Panc1 (cell line): ENCODE results near the gene UCK1. TPM values are rescaled to one million over a fixed set of nuclear protein-coding genes. Genes with fewer than 3 reads are reported as not detected.

Experiments used
- ATAC-seq: fragments of 200-7000 bp; cut with Tn5 transposase; 2 replicates; pipeline ENCODE4 v1.9.1; 2020; ENCODE audit warnings: mild to moderate bottlenecking, moderate library complexity
- BruUV-seq: library from RNA; stranded (reverse); fragments of 400-500 nt; replicated peaks from 2 replicates; lab custom pipeline; 2021; lab: Mats Ljungman, UMichigan
- CTCF ChIA-PET: fragments of 300-600 bp; sonication (Branson Sonifier 250); formaldehyde crosslinking; loops from one replicate; lab custom pipeline; 2022; ENCODE audit warnings: antibody characterized with exemption; lab: Charles Lee
- POLR2A ChIA-PET: fragments of 300-600 bp; sonication (Branson Sonifier 250); formaldehyde crosslinking; loops from one replicate; lab custom pipeline; 2022; ENCODE audit warnings: antibody characterized with exemption; lab: Charles Lee
- DNase-seq: peaks from one replicate; pipeline ENCODE4 v3.0.0-alpha.2; 2010; ENCODE audit warnings: low read depth, low spot score
- H3K27ac ChIP-seq: 2 replicates; pipeline ENCODE4 v1.5.1; 2011; ENCODE audit warnings: mild to moderate bottlenecking, low read length, inconsistent platforms
- H3K27me3 ChIP-seq: fragments of 200-500 bp; sonication (Bioruptor generic); 2 replicates; pipeline ENCODE4 v1.6.0; 2014; ENCODE audit warnings: low read length, inconsistent platforms; ENCODE audit not compliant: control insufficient read depth, insufficient read depth
- H3K36me3 ChIP-seq: fragments of 200-500 bp; sonication (Bioruptor generic); 2 replicates; pipeline ENCODE4 v1.5.1; 2014; ENCODE audit warnings: inconsistent platforms, mild to moderate bottlenecking, low read length, moderate library complexity; ENCODE audit not compliant: control insufficient read depth, insufficient read depth
- H3K4me1 ChIP-seq: 2 replicates; pipeline ENCODE4 v1.5.1; 2011; ENCODE audit warnings: inconsistent platforms, mild to moderate bottlenecking, low read length, moderate library complexity; ENCODE audit not compliant: control insufficient read depth, insufficient read depth
- H3K4me3 ChIP-seq, 2 experiments: 2 replicates each; pipeline ENCODE4 v1.5.1; 2011 to 2012; ENCODE audit warnings: low read depth in 2 of 2, low read length in 2 of 2, mild to moderate bottlenecking in 2 of 2, inconsistent platforms in 1 of 2, moderate library complexity in 1 of 2
- H3K9me3 ChIP-seq: fragments of 200-500 bp; sonication (Bioruptor generic); 2 replicates; pipeline ENCODE4 v1.5.1; 2014; ENCODE audit warnings: low read depth, mild to moderate bottlenecking, inconsistent platforms, low read length, moderate library complexity; ENCODE audit not compliant: control insufficient read depth, insufficient read depth
- CTCF ChIP-seq: fragments of 450-650 bp; IDR thresholded peaks from 2 replicates; pipeline ENCODE4 v1.5.1; 2017; ENCODE audit warnings: mild to moderate bottlenecking
- POLR2AphosphoS5 ChIP-seq: IDR thresholded peaks from 2 replicates; pipeline ENCODE4 v1.6.1; 2012; ENCODE audit warnings: mild to moderate bottlenecking, low read depth, low read length, moderate library complexity
- SIN3A ChIP-seq: IDR thresholded peaks from 2 replicates; pipeline ENCODE4 v1.6.1; 2012; ENCODE audit warnings: low read depth, mild to moderate bottlenecking, low read length, moderate library complexity, borderline replicate concordance; ENCODE audit not compliant: insufficient read depth
- TCF7L2 ChIP-seq: IDR thresholded peaks from 2 replicates; pipeline ENCODE4 v1.6.1; 2011; ENCODE audit warnings: mild to moderate bottlenecking, low read depth, low read length, inconsistent platforms
- in situ Hi-C: cut with HindIII; loops from 2 replicates; pipeline ENCODE4 v1.10.0; 2016; ENCODE audit warnings: low sequenced_read_pairs, low pct_unique_long_range_greater_than_20kb
- intact Hi-C: fragments of 100-400 bp; cut with micrococcal nuclease; formaldehyde crosslinking; loops from one replicate; pipeline ENCODE4 v1.10.0; 2022; ENCODE audit not compliant: unreplicated experiment
- total RNA-seq: library from RNA; stranded (reverse); gene quantifications from one replicate; pipeline ENCODE4 v1.2.1, GENCODE V29; 2021; ENCODE audit not compliant: unreplicated experiment
- TF ChIP-seq, protein P1 (sequence below), 2 experiments: IDR thresholded peaks; 2 replicates each; pipeline ENCODE4 v1.6.1; 2011 to 2012; ENCODE audit warnings: low read depth in 2 of 2, control low read depth in 1 of 2, low read length in 1 of 2, mild to moderate bottlenecking in 1 of 2, moderate library complexity in 1 of 2; ENCODE audit not compliant: insufficient read depth in 1 of 2

The UCK1 gene
- total RNA-seq, 1 experiment from 2014 or later, result 30.2 TPM

- no peak for ATAC-seq
- H3K36me3 ChIP-seq, result no peaks in the 10 kb centered on the region
- no peak overlapping the region for H3K4me3 ChIP-seq
- H3K27me3 ChIP-seq, result no peaks in the 10 kb centered on the region
- TF ChIP-seq, protein P1, sequence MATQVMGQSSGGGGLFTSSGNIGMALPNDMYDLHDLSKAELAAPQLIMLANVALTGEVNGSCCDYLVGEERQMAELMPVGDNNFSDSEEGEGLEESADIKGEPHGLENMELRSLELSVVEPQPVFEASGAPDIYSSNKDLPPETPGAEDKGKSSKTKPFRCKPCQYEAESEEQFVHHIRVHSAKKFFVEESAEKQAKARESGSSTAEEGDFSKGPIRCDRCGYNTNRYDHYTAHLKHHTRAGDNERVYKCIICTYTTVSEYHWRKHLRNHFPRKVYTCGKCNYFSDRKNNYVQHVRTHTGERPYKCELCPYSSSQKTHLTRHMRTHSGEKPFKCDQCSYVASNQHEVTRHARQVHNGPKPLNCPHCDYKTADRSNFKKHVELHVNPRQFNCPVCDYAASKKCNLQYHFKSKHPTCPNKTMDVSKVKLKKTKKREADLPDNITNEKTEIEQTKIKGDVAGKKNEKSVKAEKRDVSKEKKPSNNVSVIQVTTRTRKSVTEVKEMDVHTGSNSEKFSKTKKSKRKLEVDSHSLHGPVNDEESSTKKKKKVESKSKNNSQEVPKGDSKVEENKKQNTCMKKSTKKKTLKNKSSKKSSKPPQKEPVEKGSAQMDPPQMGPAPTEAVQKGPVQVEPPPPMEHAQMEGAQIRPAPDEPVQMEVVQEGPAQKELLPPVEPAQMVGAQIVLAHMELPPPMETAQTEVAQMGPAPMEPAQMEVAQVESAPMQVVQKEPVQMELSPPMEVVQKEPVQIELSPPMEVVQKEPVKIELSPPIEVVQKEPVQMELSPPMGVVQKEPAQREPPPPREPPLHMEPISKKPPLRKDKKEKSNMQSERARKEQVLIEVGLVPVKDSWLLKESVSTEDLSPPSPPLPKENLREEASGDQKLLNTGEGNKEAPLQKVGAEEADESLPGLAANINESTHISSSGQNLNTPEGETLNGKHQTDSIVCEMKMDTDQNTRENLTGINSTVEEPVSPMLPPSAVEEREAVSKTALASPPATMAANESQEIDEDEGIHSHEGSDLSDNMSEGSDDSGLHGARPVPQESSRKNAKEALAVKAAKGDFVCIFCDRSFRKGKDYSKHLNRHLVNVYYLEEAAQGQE (IDR thresholded peaks at IDR 0.05; ENCODE audit: insufficient read depth in 1 of 2, low read depth in 2 of 2, low read length in 1 of 2), result no peak
- TF ChIP-seq SIN3A (no peak), POLR2AphosphoS5 (no peak), CTCF (no peak), TCF7L2 (no peak)
- H3K4me1 ChIP-seq, result 0 out of 2 replicates have a peak, but pooled peaks cover 5% of the 10 kb centered on the region
- ChIA-PET CTCF (no interaction called here), POLR2A (no interaction called here)
- H3K9me3 ChIP-seq, result no peaks in the 10 kb centered on the region
- DNase-seq, result no peak
- intact Hi-C loops (no loop called here), in situ Hi-C loops (no loop called here)
- no TSS peak for BruUV-seq
- no peak overlapping the region for H3K27ac ChIP-seq
These were observed 2.9 kb downstream of the UCK1 start for GRCh38 chr9:131528186-131528585.

GRCh38 chr9:131525643-131526565, 5.2 kb downstream of the UCK1 start:
- ChIA-PET CTCF (interaction anchor here (0.6 kb wide), 2 partner anchors 230 to 728 kb away, joined by 5 read pairs; no protein-coding TSS in a partner anchor), POLR2A (no interaction called here)
- DNase-seq (no peak), ATAC-seq (no peak)
- in situ Hi-C loops (no loop called here), intact Hi-C loops (no loop called here)
- Histone ChIP-seq H3K4me3 (no peak overlapping the region), H3K27me3 (no peaks in the 10 kb centered on the region), H3K9me3 (no peaks in the 10 kb centered on the region), H3K27ac (no peak overlapping the region), H3K36me3 (no peaks in the 10 kb centered on the region), H3K4me1 (0 out of 2 replicates have a peak, but pooled peaks cover 5% of the 10 kb centered on the region)
- no peak for TF ChIP-seq CTCF
- TF ChIP-seq POLR2AphosphoS5, result no peak
- no peak for TF ChIP-seq SIN3A
- no TSS peak for BruUV-seq
